ENCODE data around the gene ZNF280A.

ZNF280A gene, protein sequence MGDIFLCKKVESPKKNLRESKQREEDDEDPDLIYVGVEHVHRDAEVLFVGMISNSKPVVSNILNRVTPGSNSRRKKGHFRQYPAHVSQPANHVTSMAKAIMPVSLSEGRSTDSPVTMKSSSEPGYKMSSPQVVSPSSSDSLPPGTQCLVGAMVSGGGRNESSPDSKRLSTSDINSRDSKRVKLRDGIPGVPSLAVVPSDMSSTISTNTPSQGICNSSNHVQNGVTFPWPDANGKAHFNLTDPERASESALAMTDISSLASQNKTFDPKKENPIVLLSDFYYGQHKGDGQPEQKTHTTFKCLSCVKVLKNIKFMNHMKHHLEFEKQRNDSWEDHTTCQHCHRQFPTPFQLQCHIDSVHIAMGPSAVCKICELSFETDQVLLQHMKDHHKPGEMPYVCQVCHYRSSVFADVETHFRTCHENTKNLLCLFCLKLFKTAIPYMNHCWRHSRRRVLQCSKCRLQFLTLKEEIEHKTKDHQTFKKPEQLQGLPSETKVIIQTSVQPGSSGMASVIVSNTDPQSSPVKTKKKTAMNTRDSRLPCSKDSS

DNA sequence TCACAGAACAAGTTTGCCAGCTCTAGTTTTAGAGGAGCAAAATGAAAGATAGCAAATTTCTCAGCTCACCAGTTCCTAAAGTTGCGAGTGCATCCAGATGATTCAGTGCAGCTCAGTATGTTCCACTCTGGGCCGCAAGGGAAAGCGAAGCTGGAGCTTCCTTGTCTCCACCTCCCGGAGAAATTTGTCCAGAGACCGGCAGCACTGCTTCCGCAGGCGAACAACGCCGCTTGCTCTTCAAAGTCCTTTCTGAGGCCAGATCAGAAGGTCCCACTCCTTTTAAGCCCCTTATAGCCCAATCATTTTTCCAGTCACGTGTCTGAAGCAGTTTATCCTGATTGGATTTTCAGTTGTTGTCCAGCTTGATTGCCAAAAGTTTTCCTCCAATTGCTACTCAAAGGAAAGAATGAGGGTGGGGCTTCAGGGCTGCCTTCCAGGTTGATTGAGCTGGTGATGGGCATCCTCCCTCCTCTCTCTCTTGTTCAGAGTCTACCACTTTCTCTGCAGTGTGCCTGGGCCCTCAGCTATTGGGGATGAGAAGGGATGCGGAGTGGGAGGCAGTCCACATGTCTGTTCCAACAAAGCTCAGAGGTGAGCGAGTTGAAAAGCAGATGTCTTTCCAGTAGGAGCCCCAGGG is at the start of gene ZNF280A:
ZNF280A (minus strand) TSS at position 251 of the 637 bp plus-strand sequence. CDS start 4,640 bp downstream, outside the sequence.
- peak; percentile 4 for DNase-seq (ENCODE audit: low read depth)
- H3K4me3 ChIP-seq (ENCODE audit: low read depth, low read length) = no peak within 1 kb of the TSS

DNA sequence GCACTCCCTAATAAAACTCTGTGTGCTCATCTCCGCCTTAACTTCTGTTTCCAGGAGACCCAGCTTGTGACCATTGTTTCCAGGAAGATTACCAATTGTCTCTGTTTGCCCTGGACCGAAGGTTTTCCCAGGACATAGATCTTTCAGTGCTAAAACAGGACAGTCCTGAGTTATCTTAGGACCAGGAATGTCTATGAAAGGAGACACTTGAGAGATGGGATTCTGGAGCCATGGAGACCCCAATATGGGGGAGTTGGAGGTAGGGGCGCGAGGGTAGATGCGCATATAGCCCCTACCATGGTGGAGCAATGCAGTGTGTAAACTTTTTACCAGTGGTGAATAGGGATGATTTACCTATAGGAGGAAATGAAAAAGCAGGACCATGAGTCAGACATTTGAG is 49.1 kb upstream of the ZNF280A start:
- H3K4me3 ChIP-seq (ENCODE audit: low read depth, low read length) = no peak overlapping the region
- DNase-seq (ENCODE audit: low read depth) = no peak

DNA sequence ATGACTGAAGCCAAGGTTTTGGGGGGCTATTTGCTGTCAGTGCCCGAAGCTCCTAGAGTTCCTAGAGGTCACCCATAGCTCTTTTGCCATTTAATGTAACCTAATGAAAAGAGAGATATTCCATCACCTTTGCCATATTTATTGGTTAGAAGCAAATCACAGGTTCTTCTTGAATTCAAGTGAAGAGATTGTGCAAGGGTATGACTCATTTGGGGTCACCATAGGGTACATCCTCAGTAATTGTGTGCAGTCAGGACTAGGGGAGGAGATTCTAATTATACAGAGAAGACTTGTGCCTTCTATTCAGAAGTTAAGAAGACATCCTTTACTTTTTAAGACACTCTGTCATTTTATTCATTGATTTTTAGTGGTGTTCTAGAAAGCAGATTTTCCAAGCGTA is 45.9 kb upstream of the ZNF280A start:
- H3K4me3 ChIP-seq (ENCODE audit: low read depth, low read length) = no peak overlapping the region
- peak; percentile 42 for DNase-seq (ENCODE audit: low read depth)

DNA sequence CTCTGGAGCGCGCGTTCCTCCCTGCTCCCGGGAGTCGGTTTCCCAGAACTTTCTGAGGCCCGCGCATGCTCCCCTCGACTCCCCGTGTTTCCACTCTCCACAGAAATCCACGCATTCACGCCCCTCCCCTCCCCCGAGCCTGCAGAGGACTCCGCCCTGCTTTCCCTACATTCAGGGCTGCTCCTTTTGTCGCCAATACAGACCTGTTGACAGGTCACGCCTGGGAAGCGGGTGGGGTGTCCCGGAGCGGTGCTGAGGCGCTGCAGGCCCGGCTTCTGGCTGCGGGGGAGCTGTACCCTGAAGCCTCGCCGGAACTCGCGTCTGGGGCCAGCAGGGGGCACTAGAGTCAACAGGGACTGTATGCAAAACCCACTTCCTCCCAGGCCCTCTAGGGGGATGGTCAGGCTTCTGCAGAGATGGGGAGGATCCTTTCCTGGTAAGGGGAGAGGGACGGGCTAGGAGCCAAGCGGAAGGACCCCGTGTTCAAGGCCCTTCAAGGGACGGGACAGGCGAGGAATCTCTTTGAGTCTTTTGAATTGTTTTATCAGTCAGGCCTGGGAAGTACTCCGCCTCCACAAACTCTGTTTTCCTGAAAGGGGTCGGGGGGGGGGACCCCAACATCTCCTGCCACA is 39.0 kb upstream of the ZNF280A start, which contains the start of gene PRAME:
PRAME (minus strand) TSS at position 294 of the 632 bp plus-strand sequence. CDS start 2,433 bp downstream, outside the sequence.
- no peak for DNase-seq (ENCODE audit: low read depth)
- H3K4me3 ChIP-seq (ENCODE audit: low read depth, low read length) = no peak within 1 kb of the TSS

DNA sequence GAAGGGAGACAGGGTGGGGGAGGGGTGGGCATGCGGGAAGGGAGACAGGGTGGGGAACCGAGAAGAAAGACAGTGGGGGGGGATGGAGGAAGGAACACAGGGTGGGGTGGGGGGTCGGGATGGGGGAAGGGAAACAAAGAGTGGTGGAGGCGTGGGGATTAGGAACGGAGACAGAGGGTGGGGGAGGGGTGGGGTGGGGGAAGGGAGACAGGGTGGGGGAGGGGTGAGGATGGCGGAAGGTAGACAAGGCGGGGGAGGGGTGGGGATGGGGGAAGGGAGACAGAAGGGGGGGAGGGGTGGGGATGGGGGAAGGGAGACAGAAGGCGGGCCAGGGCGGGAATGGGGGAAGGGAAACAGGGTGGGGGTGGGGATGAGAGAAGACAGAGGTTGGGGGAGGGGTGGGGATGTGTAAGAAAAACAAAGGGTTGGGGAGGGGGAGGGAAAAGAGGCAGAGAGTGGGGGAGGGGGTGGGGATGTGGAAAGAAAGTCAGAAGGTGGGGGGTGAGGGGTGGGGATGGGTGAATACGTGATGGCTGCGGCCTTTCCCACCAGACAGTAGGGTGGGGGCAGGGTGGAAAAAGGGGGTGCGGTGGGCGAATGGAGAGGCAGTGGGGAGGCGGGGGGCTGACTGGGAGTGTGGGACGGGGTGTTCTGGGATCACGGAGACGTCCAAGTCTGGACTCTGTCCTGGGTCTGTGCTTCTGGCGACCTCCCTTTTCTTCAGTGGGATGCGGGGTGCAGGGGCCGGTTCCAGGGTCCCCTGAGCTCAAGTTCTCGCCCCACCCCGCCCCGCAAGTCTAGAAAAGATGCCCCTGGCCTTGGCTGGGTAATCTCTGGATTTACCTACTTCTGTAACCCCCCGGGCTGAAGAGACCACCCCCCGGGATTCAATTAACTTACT is 38.3 kb upstream of the ZNF280A start:
- no peak for DNase-seq (ENCODE audit: low read depth)
- no peak overlapping the region for H3K4me3 ChIP-seq (ENCODE audit: low read depth, low read length)

DNA sequence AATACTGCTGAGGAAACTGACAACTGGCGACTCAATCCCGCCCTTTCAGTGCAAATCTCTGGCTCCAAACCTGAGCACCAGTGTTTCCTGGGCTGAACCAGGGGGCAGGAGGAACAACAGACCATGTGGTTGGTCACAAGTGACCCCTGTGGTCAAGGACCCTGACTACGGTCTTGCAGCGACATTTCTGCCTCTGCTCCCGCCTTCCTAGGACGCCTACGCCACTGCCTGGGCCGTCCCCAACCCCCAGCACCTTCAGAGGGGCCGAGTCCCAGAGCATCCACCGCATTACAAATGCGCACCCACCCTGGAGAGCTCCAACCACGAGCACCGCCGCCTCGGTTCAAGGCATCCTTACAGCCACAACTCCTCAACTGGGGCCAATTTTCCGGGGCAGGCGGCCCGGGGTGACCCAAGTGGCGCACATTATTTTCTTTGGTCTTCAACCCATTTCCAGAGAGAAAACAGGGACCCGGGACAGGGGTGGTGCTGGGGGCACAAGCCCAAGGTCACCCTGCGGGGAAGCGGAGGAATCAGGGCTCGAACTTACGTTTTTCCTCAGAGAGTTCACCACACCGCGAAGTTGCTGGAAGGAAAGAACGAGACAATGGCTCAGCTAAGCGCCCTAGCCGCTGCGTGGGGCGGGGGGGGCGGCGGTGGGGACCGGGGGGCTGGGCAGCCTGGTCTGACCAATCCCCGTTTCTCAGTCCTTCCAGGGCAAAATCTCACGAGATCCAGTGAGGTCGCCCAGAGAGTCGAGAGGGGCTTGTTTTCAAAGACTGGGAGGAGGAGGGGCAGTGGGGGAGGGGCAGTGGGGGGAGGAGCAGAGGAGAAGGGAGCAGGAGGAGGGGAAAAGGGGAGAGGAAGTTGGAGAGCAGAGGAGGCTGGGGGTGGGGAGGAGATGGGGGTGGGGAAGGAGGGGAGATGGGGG is 37.2 kb upstream of the ZNF280A start:
- no peak overlapping the region for H3K4me3 ChIP-seq (ENCODE audit: low read depth, low read length)
- no peak for DNase-seq (ENCODE audit: low read depth)

DNA sequence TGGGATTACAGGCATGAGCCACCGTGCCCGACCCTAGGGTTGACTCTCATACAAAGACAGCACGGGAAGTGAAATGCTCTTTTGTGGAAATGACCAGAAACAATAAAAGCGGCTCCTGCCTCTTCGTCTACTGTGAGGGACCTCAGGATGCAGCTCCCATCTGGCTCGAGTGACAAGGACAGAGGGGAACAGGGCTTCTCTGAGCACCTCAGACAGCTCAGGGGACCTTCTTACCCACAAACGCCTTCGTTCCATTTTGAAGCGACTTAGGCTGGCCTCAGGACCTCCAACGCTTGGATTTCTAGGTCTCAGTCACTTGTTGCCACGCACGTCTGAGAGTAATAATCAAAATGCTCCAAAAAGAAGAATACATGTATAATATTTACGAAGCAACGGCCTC is 36.5 kb upstream of the ZNF280A start:
- H3K4me3 ChIP-seq (ENCODE audit: low read depth, low read length) = no peak overlapping the region
- no peak for DNase-seq (ENCODE audit: low read depth)

DNA sequence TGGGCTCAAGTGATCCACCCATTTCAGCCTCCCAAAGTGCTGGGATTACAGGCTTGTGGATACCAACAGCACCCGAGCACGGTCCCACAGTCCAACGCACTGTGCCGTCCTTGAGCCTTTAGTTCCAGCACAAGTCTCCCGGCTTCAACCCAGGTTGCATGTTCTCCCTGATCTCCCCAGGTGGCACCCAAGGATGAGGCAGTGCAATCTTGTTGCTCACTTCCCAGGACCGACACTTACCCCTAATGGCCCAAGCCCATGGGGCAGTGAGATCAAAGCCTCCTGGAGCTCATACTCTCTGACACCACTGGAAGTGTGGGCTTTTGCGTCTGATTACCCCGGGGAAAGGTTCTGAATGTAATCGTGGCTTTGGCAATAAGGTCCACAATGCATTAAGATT is 35.5 kb upstream of the ZNF280A start:
- DNase-seq (ENCODE audit: low read depth) = no peak

DNA sequence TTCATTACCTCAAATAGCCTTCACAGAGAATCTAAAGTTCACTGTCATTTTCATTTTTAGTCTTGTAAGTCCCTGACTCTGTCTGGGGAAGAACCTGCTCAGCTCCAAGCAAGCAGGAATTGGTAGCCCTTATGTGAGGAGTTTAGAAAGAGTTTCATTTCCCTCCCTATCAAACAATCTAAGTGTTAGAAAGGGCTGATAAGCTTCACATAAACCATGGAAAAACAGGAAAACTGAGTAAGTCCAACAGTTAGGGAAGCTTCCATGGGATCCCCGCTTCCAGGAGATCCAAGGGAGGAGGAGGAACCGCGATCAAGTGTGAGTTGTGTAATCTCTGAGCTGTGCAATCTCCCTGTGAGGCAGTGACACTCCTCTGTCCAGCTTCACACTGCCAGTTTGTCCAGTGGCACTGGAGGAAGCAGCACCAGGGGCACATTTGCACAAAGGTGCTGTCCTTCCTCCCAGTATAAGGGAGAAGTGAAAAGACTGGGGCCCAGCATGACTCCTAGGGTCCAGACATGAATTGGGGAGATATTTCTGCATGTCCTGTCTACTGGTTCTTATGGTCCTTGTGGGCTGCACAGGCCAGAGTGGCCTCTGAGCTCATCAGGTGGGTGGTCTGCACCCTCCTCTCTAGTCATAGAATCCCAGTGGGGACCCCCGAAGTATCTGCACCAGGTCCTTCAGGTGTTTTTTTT is 34.7 kb upstream of the ZNF280A start:
- H3K4me3 ChIP-seq (ENCODE audit: low read depth, low read length) = no peak overlapping the region
- no peak for DNase-seq (ENCODE audit: low read depth)

More for the DNA sequence above, 35.5 kb upstream of the ZNF280A start:
- no peak overlapping the region for H3K4me3 ChIP-seq (ENCODE audit: low read depth, low read length)

DNA sequence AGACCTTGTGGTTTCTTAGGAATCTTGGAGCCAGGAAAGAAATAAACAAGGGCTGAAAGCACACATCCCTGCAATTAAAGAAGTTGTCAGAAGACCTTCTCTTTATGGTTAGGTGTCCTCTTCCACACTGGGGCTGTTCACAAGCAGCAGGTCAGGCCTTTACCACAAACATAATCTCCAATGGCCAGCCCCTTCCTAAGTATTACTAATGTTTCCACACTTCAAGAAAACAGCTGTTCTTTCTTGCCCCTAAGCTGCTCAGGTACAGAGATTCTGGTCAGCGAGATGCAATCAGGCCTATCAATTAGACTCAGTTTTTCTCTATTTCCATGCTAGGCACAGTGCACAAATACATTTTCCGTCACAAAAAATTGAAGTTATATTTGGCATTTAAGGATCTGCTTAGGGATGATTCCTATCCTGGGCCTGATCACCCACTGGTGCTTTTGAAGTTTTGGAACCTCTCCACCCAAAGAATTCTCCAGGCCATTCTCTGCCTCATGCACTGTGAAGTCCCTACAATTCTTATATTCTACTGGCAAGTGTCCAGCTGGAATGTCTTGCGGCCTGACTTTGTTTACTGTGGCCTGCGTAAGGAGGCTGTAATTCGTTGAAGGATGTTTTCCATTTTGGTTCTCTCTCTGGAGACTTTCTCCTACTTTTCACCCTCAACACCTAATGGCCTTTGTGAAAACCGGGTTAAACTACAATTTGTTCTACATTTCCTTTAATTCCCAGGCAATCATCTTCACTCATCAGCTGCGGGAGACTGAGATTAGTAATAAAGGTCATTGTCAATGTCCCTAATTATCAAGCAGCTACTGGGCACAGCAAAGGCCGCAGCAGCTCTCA is 33.9 kb upstream of the ZNF280A start:
- DNase-seq (ENCODE audit: low read depth) = no peak
- no peak overlapping the region for H3K4me3 ChIP-seq (ENCODE audit: low read depth, low read length)

DNA sequence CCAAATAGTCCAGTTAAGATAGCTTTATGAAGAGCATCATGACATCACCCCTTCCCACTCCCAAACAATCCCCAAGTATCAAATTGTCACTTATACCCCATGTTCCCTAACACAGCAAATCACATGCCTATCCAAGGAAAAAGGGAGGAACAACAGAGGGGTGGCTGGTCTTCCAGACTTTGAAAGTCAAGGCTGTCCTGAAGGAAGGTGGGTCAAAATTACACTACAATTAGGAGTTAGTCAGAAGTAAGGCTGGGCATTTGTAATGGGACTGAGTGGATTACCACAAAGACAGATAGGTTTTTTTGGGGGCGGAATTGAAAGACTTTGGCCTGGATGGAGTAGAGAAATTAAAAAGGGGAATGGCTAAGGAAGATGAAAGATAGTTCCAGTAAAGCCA is 33.1 kb upstream of the ZNF280A start:
- no peak for DNase-seq (ENCODE audit: low read depth)
- no peak overlapping the region for H3K4me3 ChIP-seq (ENCODE audit: low read depth, low read length)

DNA sequence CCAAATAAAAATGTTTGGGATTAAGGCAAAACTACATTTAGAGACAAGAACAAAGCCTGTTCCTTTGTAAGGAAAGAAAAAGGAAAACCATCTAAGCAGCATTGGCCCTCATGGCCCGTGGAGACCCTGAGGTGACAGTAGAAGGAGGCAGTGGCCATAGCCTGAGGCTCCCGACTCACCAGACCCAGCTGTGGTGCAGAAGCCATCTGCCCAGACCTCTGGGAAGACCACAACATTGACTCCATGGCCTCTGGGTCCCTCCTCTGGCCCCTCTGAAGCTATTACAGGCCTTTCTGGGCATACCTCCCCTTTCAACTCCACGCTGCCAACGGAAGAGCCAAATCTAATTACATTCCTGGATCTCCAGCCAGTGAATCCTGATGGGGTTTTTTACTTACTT is 32.6 kb upstream of the ZNF280A start:
- DNase-seq (ENCODE audit: low read depth) = no peak
- no peak overlapping the region for H3K4me3 ChIP-seq (ENCODE audit: low read depth, low read length)

DNA sequence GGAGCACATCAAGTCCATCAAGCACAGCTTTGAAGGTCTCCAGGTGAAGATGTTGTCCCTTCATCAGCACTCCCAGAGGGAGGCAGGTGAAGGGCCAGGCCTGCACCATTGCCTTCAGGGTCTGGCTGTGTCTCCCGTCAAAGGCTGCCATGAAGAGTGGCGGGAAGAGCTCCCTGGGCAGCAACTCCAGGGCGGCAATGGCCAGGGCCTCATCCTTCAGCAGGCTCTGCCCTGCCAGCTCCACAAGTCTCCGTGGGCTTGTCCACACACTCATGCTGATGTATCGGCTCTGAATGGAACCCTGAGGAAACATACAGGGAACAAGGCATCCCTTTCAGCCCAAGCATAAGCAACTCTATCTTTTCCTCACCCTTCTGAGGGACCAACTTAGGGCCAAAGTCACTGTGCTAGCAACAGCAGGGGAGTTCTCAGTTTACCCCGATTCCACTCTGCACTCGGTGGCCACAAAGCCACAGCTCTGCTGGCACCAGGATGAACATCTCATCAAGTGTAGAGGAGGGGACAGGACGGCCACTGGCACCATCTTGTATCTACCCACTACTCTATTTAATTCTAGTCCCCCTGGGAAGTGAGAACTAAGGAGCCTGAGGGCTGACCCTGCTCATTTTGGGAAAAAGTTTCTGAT is 30.8 kb upstream of the ZNF280A start:
- no peak overlapping the region for H3K4me3 ChIP-seq (ENCODE audit: low read depth, low read length)
- no peak for DNase-seq (ENCODE audit: low read depth)

DNA sequence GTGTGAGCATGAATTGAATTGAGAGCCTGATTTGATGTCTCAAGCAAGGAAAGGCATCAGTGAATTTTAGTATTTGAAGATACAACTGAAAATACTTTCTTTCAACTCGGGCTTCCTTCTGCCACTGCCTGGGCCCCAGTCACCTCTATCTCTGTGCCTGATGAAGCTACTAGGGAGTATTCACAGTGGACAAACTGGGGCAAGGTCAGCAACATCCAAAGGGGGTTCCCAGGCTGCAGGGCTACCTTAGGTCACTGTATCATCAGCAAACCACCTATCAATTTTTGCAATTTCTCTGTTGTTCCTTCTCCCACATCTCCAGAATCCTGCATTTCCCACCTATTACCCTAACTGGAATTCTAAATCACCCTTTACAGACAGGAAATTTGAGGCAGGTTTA is 28.8 kb upstream of the ZNF280A start:
- no peak overlapping the region for H3K4me3 ChIP-seq (ENCODE audit: low read depth, low read length)
- DNase-seq (ENCODE audit: low read depth) = no peak

DNA sequence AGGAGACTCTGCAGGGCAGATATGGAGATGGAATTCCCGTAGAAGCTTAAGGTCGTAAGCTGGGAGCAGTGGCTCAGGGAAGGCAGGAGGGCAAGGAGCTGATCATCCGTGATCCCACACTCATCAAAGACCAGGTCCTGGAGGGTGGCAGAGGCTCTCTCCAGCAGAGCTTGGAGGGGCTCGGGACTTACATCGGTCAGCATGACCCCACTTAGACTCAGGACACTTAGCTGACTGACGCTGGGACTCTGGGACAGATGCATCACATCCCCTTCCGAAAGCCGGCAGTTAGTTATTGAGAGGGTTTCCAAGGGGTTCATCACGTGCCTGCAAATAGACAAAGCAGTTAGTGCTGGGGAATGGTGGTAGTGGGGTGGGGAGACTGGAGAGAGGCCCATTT is 28.2 kb upstream of the ZNF280A start:
- DNase-seq (ENCODE audit: low read depth) = no peak
- no peak overlapping the region for H3K4me3 ChIP-seq (ENCODE audit: low read depth, low read length)

DNA sequence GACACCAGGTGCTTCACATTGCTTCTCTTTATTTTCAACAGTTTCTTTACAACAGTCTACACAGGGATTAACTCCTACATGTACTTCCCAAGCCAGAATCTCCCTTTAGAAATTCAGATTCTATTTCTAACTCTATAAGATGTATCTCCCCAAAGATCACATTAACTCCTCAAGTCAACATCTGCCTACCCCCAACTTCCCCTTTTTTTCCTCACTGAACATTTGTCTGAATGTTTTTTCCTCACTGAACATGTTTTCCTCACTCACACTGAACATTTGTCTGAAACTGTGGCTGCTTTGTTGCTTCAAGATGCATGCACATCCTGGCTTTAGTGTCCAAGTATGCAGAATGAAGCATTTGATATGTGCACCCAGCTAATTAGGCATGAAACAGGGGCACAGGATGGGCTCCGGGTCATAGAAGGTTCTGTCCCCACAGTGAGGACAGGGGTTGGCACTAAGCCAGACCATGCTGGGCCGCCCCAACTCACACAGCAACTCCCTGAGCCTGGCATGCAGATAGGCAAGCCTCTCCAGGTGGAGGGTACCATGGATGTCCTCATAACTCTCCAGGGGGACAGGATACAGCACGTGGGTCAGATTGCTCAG is 27.7 kb upstream of the ZNF280A start:
- DNase-seq (ENCODE audit: low read depth) = no peak
- no peak overlapping the region for H3K4me3 ChIP-seq (ENCODE audit: low read depth, low read length)

Measured in skeletal muscle cell (primary cell).